ENCODE measurements around the gene PSKH1.

DNA sequence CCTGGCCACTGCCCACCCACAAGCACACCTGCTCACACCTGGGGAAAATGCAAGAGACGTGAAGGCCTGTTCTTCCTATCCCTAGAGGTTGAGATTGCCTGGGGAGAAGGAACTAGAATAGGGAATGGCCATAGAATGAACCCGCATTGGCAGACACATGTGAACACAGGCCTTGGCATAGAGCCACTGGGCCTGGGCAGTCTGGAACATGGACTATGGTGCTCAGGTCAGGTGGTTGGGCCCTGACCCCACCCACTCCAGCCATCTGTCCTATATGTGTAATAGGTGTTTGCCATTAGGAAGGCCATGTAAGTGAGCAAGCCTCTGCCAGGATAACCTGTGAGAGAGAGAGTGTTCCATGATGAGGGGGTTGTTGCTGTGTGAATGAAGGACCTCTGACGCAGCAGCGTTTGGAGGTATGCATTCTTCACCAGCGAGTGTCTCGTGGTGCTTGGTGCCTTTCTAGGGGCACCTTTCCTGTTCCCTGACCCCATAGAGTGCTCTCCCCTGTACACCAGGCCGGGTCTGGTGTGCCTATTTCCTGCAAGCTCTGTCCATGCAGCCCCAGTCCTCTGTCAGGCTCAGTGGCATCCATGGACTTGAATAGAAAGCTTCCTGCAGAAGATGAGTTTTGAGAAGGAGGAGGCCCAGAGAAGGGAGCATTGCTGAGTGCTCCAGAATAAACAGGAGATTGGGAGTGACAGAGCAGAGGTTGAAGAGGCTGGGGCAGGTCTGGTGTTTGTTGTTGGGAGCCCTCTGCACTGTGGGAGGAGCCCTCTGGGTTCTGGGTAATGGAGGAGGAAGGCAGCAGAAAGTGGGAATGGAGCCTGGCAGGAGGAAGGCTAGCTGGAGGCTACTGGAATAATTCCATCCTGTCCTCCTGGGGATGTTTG, 23.0 kb downstream of the PSKH1 start:
- TF ChIP-seq, protein P1, sequence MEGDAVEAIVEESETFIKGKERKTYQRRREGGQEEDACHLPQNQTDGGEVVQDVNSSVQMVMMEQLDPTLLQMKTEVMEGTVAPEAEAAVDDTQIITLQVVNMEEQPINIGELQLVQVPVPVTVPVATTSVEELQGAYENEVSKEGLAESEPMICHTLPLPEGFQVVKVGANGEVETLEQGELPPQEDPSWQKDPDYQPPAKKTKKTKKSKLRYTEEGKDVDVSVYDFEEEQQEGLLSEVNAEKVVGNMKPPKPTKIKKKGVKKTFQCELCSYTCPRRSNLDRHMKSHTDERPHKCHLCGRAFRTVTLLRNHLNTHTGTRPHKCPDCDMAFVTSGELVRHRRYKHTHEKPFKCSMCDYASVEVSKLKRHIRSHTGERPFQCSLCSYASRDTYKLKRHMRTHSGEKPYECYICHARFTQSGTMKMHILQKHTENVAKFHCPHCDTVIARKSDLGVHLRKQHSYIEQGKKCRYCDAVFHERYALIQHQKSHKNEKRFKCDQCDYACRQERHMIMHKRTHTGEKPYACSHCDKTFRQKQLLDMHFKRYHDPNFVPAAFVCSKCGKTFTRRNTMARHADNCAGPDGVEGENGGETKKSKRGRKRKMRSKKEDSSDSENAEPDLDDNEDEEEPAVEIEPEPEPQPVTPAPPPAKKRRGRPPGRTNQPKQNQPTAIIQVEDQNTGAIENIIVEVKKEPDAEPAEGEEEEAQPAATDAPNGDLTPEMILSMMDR (conservative IDR thresholded peaks at IDR 0.05; ENCODE audit: low read length): no peak
- TF ChIP-seq EZH2phosphoT487 (IDR thresholded peaks at IDR 0.05; ENCODE audit: borderline replicate concordance): no peak

Measured in Loucy (cell line).